Stimulated activated CD8-positive, alpha-beta memory T cell treated with anti-CD3 and anti-CD28 coated beads, Interleukin-15, amount 100 ng/mL, for 1 hour (primary cell): ENCODE data around the gene NAV2.

Source experiments
- DNase-seq: peaks from one replicate; pipeline ENCODE4 v3.0.0-alpha.2; 2020; ENCODE audit warnings: low read depth

NAV2 gene

DNA sequence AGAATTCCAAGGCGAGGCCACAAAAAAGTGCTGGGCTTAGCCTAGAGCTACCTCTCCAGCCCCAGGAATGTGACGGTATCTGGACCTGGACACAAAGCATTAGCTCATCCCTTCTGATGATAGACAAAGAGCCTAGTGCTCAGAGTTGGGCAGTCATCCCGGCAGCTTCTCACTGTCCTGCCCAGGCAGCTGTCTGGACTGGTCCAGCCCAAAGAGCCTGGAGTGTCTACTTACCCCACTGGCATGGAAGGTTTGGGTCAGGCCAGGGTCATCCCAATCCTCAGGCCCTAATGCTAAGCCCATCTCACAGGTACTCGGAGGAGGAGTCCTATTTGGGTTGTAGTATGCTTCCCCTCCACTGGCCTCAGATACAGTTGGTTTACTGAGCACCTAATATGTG, 31.0 kb downstream of the NAV2 start:
- no peak for DNase-seq

DNA sequence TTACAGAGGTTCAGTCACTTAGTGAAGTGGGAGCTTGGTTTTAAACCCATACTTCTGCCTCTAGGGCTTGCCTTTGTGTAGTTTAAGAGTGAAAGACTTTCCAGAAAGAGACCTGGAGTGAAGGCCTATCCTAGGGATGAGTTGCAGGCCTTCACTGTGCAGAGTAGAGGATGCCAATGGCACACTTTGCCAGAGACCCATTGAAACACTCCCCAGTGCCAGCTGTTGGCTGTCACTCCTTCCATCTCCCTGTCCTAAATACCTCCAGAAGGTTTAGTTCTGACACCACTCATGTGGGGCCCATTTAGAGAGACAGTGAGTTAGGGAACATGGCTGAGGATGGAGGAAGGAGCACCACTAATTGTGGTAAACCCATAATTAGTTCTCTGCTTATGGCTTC, 31.5 kb downstream of the NAV2 start:
- no peak for DNase-seq

DNA sequence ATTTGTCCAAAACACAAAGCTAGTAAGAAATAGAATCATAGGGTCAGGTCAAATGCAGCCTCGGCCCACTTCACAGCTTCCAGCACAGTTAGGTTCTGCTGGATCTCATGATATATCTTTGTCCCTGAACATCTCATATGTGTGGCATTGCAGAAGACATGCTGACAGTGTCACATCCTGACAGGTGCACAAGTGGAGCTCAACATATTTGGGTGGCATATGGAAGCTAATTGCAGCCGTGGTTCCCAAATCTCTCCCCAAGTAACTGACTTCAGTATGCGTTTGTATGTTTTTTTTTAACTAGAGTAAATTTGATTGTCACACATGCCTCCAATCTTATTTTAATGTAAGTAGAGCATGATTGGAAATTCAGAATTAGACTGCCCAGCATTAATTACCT, 33.4 kb downstream of the NAV2 start:
- DNase-seq: no peak

DNA sequence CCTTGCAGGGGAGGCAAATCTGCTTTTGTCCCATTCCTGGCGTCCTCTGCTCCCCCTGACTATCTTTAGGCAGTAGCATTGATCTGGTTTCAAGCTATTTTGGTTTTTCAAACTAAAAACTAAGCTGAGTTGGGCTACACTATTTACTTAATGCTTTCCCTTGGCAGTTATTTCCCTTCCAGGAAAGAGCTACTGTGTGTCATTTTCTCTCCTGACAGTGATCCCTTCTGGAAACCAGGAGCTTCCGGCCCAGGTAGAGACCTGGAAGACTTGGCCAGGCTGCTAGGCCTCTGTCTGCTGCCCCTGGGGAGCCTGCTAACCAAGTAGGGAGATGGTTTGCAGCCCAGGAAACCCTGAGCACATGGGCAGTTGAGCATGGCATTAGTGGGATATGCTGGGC, 35.0 kb downstream of the NAV2 start:
- DNase-seq: no peak

DNA sequence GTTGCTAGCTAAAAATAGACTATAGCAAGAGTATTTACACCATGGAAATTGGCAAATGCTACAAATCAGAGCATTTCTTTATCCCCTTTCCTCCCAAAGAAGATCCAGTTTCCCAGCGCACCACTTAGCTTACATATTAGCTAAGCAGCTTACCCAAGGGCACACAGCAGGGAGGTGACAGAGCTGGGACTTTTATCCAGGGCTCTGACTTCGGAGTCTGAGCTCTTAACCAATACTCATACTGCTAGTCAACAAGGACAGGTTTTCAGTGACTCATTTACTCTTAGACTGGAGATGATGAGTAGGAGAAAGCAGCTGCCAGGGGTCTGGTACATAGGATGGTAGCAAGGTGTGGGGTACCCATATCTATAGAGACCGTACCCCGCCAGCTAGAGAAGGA, 38.4 kb downstream of the NAV2 start:
- no peak for DNase-seq

DNA sequence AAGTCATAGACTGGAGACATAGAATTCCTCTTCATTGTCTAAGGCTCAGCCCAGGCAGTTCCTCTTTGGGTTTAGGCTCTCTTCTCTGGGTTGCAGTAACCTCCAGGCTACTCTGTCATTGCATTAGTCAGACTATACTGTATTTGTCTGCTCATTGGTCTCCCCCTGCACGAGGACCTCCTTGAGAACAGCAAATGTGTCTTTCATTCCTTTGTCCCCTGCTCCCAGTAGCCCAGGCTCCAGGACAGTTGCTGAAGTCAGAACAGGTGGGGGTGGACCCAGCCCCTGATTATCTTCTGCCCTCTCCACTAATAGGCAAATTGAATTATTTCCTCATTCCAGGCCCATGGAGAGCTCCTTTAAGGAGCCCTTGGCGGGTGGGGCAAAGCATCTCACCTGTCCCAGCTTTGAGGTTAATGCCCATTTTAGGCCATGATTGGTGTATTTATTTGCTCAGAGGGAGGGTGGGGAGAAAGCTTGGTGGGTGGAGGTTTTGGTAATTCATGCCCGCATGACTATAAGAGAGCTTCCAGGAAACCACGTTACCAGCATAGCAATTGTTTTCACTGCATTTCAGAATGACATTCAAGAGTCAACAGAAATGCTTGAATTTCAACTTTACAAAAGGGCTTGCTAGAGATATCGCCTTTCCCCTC, 40.9 kb downstream of the NAV2 start:
- no peak for DNase-seq

DNA sequence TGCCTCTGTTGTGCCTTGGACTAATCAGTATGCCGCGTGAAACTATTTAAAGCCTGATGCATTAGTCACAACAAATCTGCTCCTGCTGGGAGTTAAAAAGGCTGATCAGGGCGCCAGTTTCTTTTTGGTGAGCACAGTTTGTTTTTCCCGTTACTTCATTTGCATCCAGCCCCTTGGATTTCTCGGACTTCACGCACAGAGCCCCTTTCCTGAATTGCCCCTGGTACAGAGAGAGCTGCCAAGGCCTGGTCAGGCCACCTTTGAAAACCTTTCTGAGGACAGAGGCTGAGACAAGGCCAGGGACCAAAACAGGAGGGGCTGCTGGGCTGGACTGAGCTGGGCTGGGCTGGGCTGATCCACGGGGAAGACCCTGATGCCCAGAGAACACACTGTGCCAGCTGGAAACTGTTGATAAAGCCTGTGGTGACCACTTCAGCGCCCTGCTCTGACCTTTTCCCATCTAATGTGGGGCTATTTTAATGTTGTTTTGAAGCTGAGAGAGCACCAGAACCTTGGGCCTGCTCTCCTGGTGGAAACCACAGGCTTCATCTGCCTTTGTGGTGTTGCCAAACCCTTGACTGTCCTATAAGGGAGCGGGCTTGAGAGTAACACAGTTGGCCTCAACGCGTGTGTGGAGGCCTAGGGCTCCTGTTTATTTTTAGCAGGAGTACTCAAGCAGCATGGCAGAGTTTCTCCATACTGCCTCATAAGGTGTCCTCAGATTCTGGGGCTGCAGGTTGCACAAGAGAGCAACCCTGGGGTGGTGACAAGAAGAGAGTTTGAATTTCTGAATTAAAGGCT, 44.2 kb downstream of the NAV2 start:
- DNase-seq: no peak

DNA sequence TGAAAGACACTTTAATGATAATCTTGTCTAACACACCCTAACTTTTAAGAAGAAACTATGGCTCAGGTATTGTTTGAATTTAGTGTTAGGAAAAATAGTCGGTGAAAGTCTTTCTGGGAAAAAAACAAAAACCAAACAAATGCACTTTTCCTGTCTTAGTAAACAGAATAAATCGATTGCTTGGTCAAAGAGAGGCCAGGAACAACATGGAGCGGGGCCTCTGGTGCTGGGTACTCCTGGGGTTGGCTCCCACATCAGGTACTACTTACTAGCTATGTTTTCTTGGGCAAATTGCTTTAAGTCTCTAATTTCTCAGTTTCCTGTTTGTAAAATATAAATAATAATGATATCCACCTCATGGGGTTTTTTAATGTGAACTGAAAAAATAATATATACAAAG, 46.8 kb downstream of the NAV2 start:
- DNase-seq: no peak

DNA sequence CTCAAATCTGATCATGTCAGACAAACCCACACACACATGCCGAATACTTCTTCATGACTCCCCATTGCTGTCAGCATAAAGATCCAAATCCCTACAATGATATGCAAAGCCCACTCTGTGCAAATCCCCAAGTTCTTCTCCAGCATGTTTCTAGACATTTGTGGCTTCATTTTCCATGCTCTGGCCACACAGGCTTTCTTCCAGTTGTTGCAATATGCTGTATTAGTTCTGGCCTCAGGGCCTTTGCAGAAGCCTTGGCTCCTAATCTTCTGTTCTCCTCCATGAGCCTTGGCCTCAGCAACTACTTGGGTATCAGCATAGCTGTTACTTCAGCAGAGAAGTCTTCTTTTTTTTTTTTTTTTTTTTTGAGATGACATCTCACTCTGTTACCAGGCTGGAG, 49.6 kb downstream of the NAV2 start:
- DNase-seq: no peak

DNA sequence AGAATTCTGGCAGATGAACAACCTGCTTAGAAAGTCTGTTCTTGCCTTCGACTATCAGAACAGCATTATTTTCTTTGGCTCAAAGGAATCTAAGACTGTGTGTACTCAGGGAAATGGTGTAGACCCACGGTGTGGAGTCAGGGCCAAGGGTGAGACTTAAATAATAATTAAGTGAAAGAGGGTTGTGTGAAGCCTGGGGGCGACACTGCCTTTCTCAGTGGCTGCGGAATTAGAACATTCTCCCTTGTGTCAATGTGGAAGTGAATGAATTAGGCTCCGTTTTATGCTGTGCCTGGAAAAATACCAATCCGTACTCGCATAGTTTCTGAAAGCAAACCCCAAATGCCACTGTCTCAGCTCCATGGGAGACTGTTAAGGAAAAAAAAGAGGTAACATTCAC, 50.7 kb downstream of the NAV2 start:
- no peak for DNase-seq

DNA sequence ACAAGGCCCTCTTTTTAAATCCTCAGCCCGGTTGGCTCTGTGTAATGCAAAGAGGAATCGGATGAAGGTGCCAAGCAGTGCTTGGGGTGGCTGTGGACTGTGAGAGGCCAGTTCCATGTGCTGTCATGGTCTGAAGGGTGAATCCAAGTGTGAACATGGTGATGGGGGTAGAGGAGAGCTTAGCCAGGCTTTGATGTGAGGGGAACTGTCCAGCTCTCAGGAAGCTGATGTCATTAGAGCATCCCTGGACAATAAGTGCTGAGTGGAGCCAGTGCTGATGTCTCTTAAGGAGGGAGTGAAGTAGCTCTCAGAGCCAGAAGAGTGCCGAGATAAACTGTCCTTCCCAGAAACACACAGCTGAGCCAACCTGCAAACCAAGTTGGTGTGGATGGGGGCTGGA, 53.6 kb downstream of the NAV2 start:
- DNase-seq: no peak

DNA sequence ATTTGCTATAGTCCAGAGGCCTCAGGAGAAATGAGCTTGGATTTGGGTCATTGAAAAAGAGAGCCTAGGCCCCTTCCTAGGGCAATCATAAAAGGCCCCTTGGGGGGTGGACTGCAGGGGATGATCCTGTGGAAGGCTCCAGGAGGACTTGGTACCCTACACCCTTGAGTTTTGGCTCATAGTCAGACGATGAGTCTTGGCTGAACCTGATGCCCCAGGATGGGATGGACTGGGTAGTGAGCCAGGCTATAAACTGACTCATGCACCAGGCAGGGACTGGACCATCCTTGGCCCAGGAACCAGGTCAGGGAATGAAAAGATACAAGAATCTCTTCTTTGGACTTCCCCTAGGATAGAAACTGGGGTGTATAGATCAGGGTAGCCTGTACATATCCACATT, 54.2 kb downstream of the NAV2 start:
- no peak for DNase-seq

DNA sequence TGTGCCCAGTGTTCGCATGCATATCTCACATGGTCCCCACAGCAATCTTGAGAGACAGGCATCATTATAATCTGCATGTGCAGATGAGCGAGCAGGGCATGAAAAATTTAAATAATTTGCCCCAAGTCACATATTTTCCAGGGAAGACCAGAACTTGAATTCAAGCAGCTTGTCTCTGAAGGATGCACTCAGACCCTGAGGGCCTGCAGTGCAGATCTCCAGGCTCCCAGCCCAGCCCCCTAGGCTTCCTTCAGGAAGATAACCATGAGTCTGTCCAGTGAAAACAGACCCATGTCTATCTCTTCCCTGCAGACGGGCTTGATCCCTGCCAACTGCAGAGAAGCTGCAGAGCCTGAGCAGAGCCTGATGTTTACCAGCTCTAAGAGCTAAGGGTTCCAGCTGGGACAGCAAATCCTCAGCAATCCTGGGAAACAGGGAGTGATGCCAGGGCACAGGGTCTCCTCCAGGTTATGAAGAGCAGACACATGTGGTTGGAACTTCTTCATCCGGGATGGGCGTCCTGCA, 55.1 kb downstream of the NAV2 start:
- DNase-seq: no peak

DNA sequence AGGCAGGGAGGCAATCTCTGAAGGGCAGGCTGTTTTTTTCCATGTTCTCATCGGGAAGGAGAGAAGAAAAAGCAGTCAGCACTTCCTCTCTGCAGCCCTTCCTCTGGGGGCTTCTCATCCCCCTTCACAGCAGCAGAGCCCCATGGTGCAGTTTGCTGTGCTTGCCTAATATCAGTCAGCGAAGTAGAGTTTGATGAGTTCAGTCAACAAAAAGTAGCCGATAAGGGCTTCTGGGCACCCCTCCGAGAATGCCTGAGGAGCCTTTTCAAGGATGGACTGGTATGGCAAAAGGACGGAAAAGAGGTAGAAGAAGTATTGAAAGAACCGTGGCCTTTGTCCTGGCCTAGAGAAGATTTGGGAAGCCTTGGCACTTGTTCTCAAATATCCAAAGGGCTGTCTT, 55.6 kb downstream of the NAV2 start:
- no peak for DNase-seq

DNA sequence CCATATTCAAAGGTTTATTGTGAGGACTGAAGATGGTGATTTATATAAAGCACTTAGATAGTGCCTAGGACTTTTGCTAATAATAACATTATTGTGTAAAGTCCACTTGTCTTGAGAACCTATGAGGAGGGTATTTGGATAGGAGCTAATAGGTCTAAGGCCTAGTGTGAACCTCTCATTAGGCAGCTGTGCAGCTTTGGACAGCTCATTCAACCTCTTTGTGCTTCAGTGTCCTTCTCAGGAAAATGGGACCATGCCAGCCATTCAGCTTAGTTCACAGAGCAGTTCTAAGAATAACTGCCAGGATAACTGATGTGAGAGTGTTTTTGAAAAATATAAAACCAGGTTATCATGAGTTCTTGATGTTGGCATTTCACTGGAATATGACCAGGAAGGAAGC, 56.2 kb downstream of the NAV2 start:
- no peak for DNase-seq

DNA sequence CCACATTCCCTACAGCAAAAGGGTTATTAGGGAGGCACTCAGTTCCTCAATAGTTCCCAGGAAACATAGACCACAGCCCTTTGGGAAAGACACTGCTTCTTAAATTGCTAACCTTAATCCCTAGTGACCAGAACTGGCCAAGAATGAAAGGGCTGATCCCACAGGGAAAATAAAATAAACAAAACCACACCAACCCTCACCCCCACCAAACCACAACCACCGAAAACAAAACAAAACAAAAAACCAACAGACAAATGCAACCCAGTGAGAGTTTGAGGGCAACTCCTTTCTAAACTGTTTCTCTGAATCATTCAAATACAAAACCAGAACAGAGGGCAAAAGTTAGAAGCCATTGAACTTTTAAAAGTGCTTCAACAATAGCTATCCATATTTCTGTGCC, 57.2 kb downstream of the NAV2 start:
- no peak for DNase-seq

DNA sequence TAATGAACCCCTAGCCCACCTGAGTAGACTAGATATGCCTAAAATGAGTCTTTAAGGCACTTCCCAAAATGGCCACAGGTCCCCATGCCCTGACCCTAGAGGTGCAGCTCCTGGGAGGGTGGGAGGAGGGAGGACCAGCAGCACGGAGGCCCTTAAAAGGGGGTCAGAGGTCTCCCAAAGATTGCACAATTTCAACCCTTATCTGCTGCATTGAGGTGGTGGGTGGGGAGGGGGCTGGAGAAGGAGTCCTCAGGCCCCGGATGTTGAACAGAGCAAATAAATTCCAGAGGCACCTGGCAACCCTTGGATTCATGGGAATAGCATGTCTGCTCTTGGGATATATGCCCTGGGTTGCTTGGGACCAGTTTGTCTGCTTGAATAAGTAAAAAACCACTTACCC, 57.6 kb downstream of the NAV2 start:
- DNase-seq: no peak

DNA sequence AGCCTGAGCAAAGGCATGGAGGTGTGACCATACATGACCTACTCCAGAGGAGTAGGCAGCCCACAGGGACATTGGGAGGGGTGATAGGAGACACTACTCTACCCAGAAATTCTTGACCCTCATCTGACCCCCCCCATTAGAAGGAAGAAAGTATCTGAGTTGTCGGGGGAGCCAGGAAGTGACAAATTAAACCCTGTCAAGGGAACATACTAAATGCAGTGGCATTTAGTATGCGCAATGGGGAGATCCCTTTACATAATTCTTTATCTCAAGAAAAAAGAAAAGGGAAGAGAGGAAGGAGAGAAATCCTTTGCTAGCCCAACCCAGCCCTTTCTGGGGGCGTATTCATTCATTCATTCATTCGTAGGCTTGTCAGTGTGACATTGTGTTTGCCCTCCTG, 58.8 kb downstream of the NAV2 start:
- DNase-seq: no peak

DNA sequence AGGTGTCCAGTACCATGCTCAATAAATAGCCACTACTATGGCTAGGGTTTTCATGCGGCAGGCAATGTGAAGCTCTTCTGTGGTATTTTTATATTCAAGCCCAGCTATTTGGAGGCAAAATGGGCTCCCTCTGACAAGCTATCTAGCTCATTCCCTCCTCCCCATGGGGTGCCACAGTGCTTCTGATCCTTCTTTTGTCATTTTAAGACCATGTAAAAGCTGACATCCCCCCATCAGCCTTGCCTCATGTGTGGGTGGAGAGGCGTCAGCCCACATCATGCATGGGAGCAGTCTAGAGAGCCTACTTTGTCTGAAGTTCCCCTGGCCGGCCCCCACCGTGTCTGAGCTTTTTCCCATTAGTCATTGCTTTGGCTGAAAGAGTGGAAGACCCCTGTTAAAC, 59.8 kb downstream of the NAV2 start:
- DNase-seq: no peak

DNA sequence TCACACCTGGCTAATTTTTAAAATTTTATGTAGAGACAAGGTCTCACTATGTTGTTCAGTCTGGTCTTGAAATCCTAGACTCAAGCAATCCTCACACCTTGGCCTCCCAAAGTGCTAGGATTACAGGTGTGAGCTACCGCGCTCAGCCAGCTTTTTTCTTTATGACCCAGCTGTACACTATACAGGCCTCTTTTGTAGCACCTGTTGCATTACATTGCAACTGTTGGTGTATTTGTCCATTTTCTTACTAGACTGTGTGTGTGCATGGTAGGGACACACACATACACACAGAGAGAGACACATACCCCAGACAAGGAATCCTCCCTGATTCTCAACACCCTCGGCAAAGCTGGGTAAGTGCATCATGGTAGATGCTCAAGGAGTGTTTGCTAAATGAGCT, 61.7 kb downstream of the NAV2 start:
- no peak for DNase-seq

DNA sequence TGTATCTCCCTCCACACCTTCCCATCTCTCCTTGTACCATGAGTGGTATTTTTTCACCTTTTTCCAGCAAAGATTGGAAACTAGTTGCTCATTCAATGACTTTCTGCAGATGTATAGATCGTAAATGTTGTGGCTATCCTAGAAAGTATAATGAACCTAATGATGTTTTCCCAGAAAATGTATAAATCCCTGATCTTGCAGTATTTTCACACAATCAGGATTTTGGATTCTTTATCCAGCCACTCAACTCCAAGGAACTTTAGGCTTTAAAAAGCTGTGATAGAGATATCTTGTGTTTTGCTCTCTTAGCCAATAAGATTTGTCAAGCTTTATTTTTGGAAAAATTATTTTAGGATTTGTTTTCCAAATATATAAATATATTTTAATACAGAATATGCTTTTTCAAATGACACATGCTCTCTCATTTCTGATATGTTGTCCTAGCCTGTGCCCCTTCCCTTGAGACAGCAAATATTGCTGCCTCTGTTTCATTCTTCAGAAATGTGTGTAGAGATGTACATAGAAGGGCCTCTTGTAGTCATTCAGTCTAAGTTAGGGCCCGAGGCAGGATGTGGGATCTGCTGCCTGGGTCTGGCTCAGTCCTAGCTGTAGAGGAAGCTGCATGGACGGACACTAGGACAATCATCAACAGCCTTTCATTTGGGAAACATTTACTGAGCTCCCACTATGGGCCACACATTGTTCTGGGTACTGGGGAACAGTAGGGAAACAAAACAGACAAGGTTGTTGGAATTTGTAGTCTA, 62.4 kb downstream of the NAV2 start:
- no peak for DNase-seq

DNA sequence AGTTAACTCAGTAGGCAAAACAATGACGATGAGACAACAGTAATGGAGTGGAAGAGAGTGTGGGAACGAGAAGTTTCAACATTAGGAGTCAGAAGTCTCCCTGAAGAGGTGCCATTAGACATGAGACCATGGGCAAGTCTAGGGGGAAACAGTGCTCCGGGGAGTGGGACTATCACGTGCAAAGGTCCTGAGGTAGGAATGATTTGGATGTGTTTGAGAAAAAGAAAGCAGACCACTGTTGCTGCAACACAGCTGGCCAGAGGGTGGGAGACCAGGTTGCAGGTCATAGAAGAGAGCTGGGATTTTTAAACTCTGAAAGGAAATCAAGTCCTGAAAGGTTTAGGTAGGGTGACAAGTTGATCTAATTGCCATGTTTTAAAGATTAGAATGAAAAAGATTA, 63.0 kb downstream of the NAV2 start:
- no peak for DNase-seq

DNA sequence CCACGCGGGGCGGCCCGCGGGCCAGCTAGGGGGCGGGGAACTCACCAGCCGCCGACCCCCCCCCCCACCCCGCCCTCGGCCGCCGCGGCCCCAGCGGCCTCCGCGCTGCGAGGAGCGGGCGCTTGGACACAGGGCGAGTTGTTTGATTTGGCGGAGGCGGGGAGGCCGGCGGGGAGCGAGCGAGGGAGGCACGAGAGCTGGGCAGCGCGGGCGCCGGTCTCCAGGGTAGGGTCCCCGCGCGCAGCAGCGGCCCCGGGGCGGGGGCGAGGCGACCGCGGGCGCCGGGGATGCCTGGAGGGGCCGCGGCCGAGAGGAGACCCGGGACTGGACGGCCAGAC, 64.4 kb downstream of the NAV2 start:
- DNase-seq: no peak
